NB4 (cell line): ENCODE measurements around the gene COPG2.
A peak's percentile ranks its signal among the peaks of the same experiment; 100 is the strongest.

Source experiments
- DNase-seq: peaks from one replicate; pipeline ENCODE4 v3.0.0; 2010; ENCODE audit warnings: low read depth
- H3K4me3 ChIP-seq: one replicate; pipeline ENCODE4 v1.5.1; 2011; ENCODE audit warnings: mild to moderate bottlenecking, low read depth, low read length, moderate library complexity
- CTCF ChIP-seq: IDR thresholded peaks from one replicate; pipeline ENCODE4 v1.5.1; 2012; ENCODE audit warnings: low read depth, low read length
- MYC ChIP-seq: IDR thresholded peaks from 2 replicates; pipeline ENCODE4 v1.6.1; 2011; ENCODE audit warnings: low read depth, low read length
- POLR2A ChIP-seq: IDR thresholded peaks from 2 replicates; pipeline ENCODE4 v1.6.1; 2011; ENCODE audit warnings: mild to moderate bottlenecking; ENCODE audit not compliant: insufficient read length; ENCODE audit errors: extremely low read depth
- TF ChIP-seq, protein P1 (sequence below): IDR thresholded peaks from 2 replicates; pipeline ENCODE4 v1.6.1; 2011; ENCODE audit warnings: low read depth, low read length

The COPG2 gene

GRCh38 chr7:130468612-130469011, 199.9 kb downstream of the COPG2 start:
- no peak overlapping the region for H3K4me3 ChIP-seq
- no peak for TF ChIP-seq POLR2A
- TF ChIP-seq MYC = no peak
- TF ChIP-seq, protein P1, sequence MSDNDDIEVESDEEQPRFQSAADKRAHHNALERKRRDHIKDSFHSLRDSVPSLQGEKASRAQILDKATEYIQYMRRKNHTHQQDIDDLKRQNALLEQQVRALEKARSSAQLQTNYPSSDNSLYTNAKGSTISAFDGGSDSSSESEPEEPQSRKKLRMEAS = no peak
- no peak for TF ChIP-seq CTCF
- no peak for DNase-seq

DNA sequence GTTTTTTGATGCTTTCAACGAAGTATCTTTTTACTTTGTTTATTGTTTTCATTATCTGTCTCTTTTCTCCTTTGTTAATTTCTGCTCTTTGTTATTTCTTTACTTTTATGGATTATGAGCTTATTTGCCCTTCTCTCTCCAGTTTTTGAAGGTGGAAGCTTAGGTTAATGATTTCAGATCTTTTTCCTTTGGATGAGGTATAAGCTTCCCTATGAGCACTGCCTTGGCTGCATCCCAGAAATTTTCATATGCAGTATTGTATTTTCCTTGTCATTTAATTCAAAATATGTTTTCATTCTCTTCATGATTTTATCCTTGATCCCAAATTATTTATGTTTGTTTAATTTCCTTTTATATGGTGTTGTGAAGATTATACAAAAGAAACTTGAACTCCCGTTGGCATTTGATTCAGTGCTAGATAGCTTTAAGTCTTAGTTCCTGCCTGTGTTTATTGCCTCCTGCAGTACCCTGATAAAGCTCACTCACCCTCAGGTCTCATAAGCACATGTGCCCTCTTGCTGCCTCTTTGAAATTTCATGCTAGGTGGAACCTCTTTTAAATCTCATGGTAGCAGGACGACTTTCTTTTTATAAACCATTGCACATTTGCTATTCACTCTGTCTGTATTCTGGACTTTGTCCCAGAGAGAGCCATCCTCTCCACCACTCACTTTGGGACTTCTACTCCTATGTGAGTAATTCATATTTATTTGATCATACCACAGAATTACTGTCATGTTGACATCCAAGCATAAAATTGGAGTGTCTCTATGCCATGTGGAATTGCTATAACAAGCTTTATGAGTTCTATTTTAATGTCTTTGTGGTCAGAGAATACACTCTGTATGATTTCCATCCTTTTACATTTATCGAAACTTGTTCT, 204.8 kb downstream of the COPG2 start:
- TF ChIP-seq CTCF (no peak), POLR2A (no peak), MYC (peak; percentile 55)
- TF ChIP-seq, protein P1 = peak; percentile 81
- DNase-seq = no peak
- no peak overlapping the region for H3K4me3 ChIP-seq

GRCh38 chr7:130461272-130461671, 207.3 kb downstream of the COPG2 start:
- TF ChIP-seq MYC = no peak
- TF ChIP-seq POLR2A = no peak
- TF ChIP-seq, protein P1 = no peak
- no peak for TF ChIP-seq CTCF
- no peak overlapping the region for H3K4me3 ChIP-seq
- DNase-seq = no peak

DNA sequence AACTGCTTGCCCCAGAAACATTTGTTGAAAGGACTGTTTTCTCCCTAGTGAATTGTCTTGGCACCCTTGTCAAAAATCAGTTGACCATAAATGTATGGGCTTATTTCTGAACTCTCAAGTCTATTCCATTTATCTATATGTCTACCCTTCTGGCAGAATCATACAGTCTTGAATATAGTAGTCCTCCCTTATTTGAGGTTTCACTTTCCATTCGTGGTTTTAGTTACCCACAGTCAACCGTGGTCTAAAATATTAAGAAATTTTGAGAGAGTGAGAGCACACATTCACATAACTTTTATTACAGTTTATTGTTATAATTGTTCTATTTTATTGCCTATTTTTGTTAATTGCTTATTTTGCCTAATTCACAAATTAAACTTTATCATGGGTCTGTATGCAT, 210.3 kb downstream of the COPG2 start:
- peak; percentile 64 for DNase-seq
- peak overlapping the region; percentile 21 for H3K4me3 ChIP-seq
- TF ChIP-seq CTCF (no peak), POLR2A (no peak), MYC (no peak)
- TF ChIP-seq, protein P1 = no peak
